ENCODE measurements around the gene BCL7B.
"Not testable (repeated sequence)": the region's sequence is repeated elsewhere in the genome, so short reads cannot be mapped to it uniquely, and the experiment has no call there.

Gene BCL7B

GRCh38 chr7:73567846-73568685 is 10.6 kb upstream of the BCL7B start (continued):
- TF ChIP-seq PATZ1 (tag by site-specific recombination; IDR thresholded peaks at IDR 0.05) = no peak
- no peak for TF ChIP-seq ZBTB48 (tag by site-specific recombination; IDR thresholded peaks at IDR 0.05)
- TF ChIP-seq ZNF140 (tag by site-specific recombination; IDR thresholded peaks at IDR 0.05) = no peak
- no peak for TF ChIP-seq ZNF560 (tag by site-specific recombination; IDR thresholded peaks at IDR 0.05; ENCODE audit: borderline replicate concordance)
- TF ChIP-seq ZSCAN4 (tag by site-specific recombination; IDR thresholded peaks at IDR 0.05) = no peak
- TF ChIP-seq AEBP2 (tag by site-specific recombination; IDR thresholded peaks at IDR 0.05; ENCODE audit: borderline replicate concordance) = no peak
- TF ChIP-seq ZNF202 (tag by site-specific recombination; IDR thresholded peaks at IDR 0.05; ENCODE audit: borderline replicate concordance) = no peak

GRCh38 chr7:73567140-73567539 is 9.7 kb upstream of the BCL7B start:
- POLR2A ChIA-PET = interaction anchor here (1.3 to 3.1 kb wide), 3 partner anchors 7 to 16 kb away, joined by 4 to 16 read pairs (median 4); partner anchors contain the start of gene TBL2
- CTCF ChIA-PET = interaction anchor here (0.6 to 3.2 kb wide), 3 partner anchors 36 to 158 kb away, joined by 4 to 7 read pairs (median 5); no protein-coding TSS in a partner anchor
- Histone ChIP-seq H3K9me3 (ENCODE audit: control insufficient read depth, insufficient read depth, low read depth, low read length) (no peaks in the 10 kb centered on the region), H3K36me3 (ENCODE audit: control insufficient read depth in 2 of 2, insufficient read depth in 1 of 2, low read length in 2 of 2) (peaks cover 7 to 29% of the 10 kb centered on the region in 2 experiments; a peak in 2 of 3 replicates), H3K4me1 (ENCODE audit: control insufficient read depth, insufficient read depth, low read length) (no peaks in the 10 kb centered on the region), H3K27ac (ENCODE audit: extremely low read depth, low read depth, low read length) (no peak overlapping the region), H3K4me3 (ENCODE audit: low read depth, low read length) (no peak overlapping the region)
- TF ChIP-seq WT1 (tag by site-specific recombination; IDR thresholded peaks at IDR 0.05) (no peak), SP7 (tag by site-specific recombination; IDR thresholded peaks at IDR 0.05) (no peak), ZNF121 (tag by site-specific recombination; IDR thresholded peaks at IDR 0.05) (peak; percentile 72), SP2 (tag by site-specific recombination; IDR thresholded peaks at IDR 0.05) (no peak), ZFP41 (tag by site-specific recombination; IDR thresholded peaks at IDR 0.05; ENCODE audit: borderline replicate concordance) (no peak), ZNF239 (tag by site-specific recombination; IDR thresholded peaks at IDR 0.05) (no peak), HOXC10 (CRISPR knock-in tag; IDR thresholded peaks at IDR 0.05) (no peak)

- not testable (repeated sequence) for H3K4me3 ChIP-seq (ENCODE audit: low read depth, low read length); H3K9me3 ChIP-seq (ENCODE audit: control insufficient read depth, insufficient read depth, low read depth, low read length); H3K4me1 ChIP-seq (ENCODE audit: control insufficient read depth, insufficient read depth, low read length); H3K27ac ChIP-seq (ENCODE audit: extremely low read depth, low read depth, low read length)
- H3K36me3 ChIP-seq (ENCODE audit: control insufficient read depth in 2 of 2, insufficient read depth in 1 of 2, low read length in 2 of 2) = peaks cover 6 to 25% of the 10 kb centered on the region in 2 experiments; a peak in 2 of 3 replicates
- ChIA-PET POLR2A (interaction anchor here (1.2 to 3.1 kb wide), 3 partner anchors 9 to 17 kb away, joined by 4 to 16 read pairs (median 6); partner anchors contain the start of genes BCL7B and TBL2), CTCF (interaction anchor here (1.0 to 3.2 kb wide), 2 partner anchors 41 to 159 kb away, joined by 4 to 7 read pairs; no protein-coding TSS in a partner anchor)
These were observed 8.9 kb upstream of the BCL7B start for GRCh38 chr7:73566431-73566830.
